Raji (cell line): Measurements from ENCODE around the gene PXDC1.

Source experiments
- POLR2A ChIP-seq: IDR thresholded peaks from 2 replicates; pipeline ENCODE4 v1.6.1; 2011; ENCODE audit warnings: low read depth, low read length, control low read depth; ENCODE audit not compliant: insufficient read depth

Gene PXDC1

GRCh38 chr6:3751077-3751729 lies at the start of gene PXDC1:
PXDC1 (minus strand) TSS chr6:3751713; CDS start chr6:3751531, 182 bp downstream.
- TF ChIP-seq POLR2A, result no peak

DNA sequence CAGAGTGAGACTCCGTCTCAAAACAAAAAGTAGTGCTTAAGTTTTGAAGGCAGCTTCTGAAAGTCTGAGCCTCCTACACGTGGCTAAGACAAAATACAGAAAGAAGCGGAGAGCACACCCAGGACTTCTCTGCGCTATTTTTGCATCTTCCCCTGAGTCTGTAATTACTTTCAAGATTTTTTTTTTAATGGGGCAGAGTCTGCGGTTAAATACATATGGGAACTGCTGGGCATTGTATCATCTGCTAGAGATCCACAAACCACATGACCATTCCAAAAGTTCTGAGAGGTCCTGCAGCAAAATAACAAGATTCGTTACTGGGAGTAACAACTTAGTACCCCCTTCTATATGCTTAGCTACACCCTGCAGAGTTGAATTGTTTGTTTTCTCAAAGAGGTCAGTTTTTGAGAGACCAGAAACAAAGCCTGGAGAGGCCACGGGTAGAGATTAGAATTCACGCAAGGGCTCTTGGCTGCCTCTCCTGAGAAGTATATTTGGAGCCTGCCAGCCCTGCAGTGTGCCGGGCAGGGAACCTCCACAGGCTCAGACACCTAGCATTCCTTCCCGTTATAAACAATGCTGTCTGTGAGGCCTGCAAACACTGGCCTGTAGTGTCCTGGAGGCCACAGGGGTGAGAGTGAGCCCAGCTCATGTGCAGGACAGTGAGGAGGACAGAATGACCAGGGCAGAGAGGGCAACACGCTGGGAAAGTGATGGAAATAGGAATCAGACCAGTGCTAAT lies 49.5 kb upstream of the PXDC1 start:
- no peak for TF ChIP-seq POLR2A

GRCh38 chr6:3799719-3800118 lies 48.2 kb upstream of the PXDC1 start:
- TF ChIP-seq POLR2A, result no peak

- no peak for TF ChIP-seq POLR2A
These were observed 46.8 kb upstream of the PXDC1 start for GRCh38 chr6:3798055-3798919.

- TF ChIP-seq POLR2A, result no peak
These were observed 45.9 kb upstream of the PXDC1 start for GRCh38 chr6:3797231-3798054.

- no peak for TF ChIP-seq POLR2A
These were observed 45.2 kb upstream of the PXDC1 start for GRCh38 chr6:3796719-3797041.

DNA sequence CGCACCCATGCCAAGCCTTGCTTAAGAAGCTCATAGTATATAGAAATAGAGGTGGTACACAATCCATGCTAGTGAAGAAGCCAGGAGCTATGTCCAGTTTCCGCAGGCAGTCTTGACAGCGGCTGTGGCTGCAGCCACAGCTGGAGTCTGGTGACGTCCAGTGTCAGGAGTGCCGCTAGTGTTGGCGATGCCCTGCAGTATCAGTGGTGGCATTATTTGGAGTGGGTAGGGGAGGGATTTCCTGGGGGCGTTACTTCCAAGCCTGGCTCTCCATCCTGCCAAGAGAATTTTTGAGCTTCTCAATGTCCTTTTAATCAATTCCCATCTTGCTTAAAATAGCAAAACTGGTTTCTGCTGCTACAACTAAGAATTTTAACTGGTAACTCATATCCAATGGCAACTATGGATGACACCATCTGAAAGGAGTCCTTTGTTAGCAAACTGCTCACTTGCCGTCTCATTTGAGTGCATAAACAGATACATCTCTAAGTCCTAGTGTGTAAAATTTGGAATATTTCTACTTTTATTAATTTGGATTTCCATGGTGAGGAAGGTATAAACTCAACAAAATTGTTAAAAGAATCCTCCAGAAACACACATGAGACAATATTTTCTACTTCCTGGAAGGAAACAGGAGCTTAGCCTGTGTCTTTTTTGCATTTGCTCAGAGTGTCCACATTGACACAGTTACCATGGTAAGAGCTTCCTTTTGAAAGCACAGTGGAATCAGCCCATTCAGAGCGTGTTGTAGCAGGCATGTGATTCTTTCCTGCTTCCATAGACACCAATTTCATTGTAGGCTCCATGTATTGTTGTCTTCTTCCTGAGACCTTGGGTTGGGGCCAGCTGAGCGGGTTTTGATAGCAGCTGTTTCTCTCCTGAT lies 44.6 kb upstream of the PXDC1 start:
- no peak for TF ChIP-seq POLR2A

GRCh38 chr6:3794092-3794491 lies 42.6 kb upstream of the PXDC1 start:
- peak; percentile 17; the same call in 1 of the 2 replicates for TF ChIP-seq POLR2A

DNA sequence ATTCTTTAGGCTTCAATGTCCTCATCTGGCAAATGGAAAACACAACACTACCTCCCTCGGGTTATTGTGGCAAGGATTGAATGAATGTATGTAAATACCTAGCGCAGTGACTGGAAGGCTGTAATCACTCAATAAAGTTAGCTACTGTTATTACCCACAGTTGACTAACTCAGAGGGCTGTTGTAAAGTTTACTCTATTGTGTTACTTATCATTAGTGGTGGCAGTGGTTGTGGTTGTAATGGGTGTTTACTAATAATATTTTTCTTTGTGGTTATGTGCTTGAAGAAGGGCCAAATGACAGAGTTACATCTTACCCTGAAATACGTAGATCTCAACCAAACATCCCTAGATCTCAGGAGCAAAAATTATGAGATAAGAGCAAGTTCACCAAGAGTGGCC lies 42.0 kb upstream of the PXDC1 start:
- TF ChIP-seq POLR2A, result no peak

DNA sequence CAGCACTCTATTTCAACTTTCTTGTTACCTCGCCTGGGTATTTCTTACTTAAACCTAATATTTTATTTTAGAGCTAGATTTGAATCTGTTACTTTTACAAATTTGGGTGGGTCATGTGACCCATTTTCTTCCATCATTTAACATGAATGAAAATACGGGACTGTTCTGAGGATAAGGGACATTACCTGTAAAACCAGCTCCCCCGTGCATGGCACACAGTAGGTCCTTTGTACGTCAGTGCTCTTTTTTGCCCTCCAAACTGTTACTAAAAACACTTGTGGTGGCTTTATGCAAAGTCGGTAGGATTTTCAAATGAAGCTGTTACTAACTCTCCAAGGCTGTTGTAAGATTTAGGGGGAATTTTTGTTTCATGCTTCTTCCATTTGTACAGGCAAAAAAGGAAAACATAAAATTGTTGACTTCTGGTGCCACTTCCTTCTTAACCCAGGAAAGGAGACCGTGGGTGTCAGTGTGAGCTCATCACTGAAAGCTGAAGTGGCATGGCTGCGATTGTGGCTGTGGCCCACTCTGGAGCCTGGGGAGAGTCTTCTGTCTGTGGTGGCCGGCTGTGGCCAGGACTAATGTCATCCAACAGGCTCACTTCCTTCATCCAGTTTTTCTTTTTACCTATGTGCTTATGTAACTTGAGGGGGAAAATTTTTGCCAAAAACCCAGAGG lies 40.2 kb upstream of the PXDC1 start:
- no peak for TF ChIP-seq POLR2A

DNA sequence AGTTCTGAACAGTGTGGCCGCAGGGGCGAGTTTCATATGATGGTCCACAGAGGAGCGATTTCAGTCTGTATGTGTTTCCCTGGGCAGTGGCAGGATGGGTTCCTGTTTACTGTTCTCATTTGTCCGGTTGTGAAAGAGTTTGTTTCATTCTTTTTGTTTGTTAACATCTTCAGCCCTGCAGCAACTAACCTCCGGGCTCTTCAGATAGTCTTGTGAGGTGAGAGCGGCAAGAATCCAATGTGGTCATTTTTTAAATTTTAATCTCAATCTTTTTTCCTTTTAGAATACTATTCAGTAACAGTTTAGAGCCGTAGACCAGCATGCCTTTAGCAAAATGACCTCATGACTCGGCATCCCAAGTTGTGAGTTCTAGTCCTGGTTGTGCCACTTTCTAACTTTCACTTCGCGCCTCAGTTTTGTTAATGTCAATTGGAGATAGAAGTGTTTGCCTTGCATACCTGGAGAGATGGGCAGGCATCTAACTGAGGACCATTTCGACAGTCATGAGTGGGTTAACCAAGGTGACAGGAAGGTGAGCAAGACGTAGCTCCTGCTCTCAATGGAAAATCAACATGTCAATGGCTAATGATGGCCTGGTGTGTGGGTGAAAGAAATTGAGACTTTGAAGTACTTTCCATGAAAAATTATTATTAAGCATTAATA lies 38.5 kb upstream of the PXDC1 start:
- TF ChIP-seq POLR2A, result no peak

GRCh38 chr6:3789018-3789895 lies 37.7 kb upstream of the PXDC1 start:
- TF ChIP-seq POLR2A, result no peak

GRCh38 chr6:3788408-3789017 lies 37.0 kb upstream of the PXDC1 start:
- TF ChIP-seq POLR2A, result no peak
